T-helper 1 cell treated with Interleukin-12 subunit alpha and Interleukin-12 subunit beta and Interleukin-4 antibody, amounts not matched to agents 30 μg/mL and 1 μg/mL, for 36 hours (primary cell): ENCODE measurements around the gene ADGRG3.

Experiments used
- H3K27ac Mint-ChIP-seq: one replicate; pipeline ENCODE4 v1.8.0; 2021; ENCODE audit warnings: mild to moderate bottlenecking, mixed read lengths
- H3K27me3 Mint-ChIP-seq: one replicate; pipeline ENCODE4 v1.8.0; 2021; ENCODE audit warnings: low read depth, mixed read lengths
- H3K36me3 Mint-ChIP-seq: one replicate; pipeline ENCODE4 v1.8.0; 2021; ENCODE audit warnings: low read depth, mixed read lengths
- H3K4me1 Mint-ChIP-seq: one replicate; pipeline ENCODE4 v1.8.0; 2021; ENCODE audit warnings: low read depth, mixed read lengths
- H3K4me3 Mint-ChIP-seq: one replicate; pipeline ENCODE4 v1.8.0; 2021; ENCODE audit warnings: mild to moderate bottlenecking, moderate library complexity, mixed read lengths
- H3K9me3 Mint-ChIP-seq: one replicate; pipeline ENCODE4 v1.8.0; 2021; ENCODE audit warnings: mixed read lengths

ADGRG3 gene

GRCh38 chr16:57648581-57649442, 19.3 kb upstream of the ADGRG3 start:
- Mint-ChIP-seq H3K4me3 (no peak overlapping the region), H3K27me3 (no peaks in the 10 kb centered on the region), H3K9me3 (no peaks in the 10 kb centered on the region), H3K27ac (peak overlapping the region; percentile 41), H3K36me3 (no peaks in the 10 kb centered on the region), H3K4me1 (peaks cover 27% of the 10 kb centered on the region)

DNA sequence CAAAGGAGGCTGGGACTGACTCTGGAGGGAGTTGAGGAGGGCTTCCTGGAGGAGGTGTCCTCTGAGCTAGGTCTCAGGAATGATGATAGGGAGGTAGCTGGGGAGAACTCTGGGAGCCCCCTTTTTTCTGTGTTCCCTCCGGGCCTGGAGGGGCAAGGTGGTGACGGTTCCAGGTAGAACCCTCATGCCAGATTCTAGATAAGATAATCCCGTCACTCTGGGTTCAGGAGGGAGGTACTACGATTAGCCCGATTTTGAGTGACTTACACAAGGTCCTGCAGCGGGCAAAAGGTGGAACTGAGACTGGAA, 18.7 kb upstream of the ADGRG3 start:
- Mint-ChIP-seq H3K9me3 (no peaks in the 10 kb centered on the region), H3K36me3 (no peaks in the 10 kb centered on the region), H3K4me3 (no peak overlapping the region), H3K27me3 (no peaks in the 10 kb centered on the region), H3K27ac (peak overlapping the region; percentile 41), H3K4me1 (peaks cover 27% of the 10 kb centered on the region)

- no peak overlapping the region for H3K4me3 Mint-ChIP-seq
- no peaks in the 10 kb centered on the region for H3K27me3 Mint-ChIP-seq
- no peaks in the 10 kb centered on the region for H3K9me3 Mint-ChIP-seq
- no peaks in the 10 kb centered on the region for H3K36me3 Mint-ChIP-seq
- H3K27ac Mint-ChIP-seq, result no peak overlapping the region
- peaks cover 27% of the 10 kb centered on the region for H3K4me1 Mint-ChIP-seq
Observed at GRCh38 chr16:57649846-57650245, 18.3 kb upstream of the ADGRG3 start.

DNA sequence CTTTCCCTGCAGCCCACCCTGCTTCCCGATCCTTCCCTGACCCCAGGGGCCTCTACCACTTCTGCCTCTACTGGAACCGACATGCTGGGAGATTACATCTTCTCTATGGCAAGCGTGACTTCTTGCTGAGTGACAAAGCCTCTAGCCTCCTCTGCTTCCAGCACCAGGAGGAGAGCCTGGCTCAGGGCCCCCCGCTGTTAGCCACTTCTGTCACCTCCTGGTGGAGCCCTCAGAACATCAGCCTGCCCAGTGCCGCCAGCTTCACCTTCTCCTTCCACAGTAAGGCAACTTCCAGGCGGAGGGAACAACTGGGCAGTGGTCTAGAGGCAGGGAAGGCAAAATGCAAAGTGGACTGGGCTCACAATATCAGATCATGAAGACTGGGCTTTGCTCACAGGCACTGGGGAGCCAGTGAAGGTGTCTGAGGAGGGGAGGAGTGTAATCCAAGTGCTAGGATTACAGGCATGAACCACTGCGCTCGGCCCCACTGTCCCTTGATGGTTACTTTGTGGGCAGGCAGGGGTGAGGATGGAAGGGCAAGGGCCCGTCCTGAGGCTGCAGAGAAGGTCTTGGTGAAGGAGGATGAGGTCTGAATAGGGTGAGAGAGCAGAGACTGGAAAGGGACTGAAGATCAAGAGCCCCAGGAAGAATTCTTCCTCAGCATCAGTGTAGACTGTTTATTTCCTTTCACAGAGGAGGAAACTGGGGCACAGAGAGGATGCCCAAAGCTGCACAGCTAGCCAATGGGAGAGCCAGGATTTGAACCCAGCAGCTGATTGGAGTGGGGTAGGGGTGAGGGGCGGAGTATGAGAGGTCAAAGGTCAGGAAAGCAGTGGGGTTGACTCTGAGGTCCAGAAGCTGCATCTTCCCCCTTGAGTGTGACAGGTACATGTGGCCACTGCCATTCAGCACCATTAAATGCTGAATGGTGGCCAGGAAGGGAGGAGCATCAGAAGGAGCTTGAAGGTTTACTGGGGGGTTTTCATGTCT, 16.5 kb upstream of the ADGRG3 start:
- peak overlapping the region; percentile 59 for H3K27ac Mint-ChIP-seq
- no peaks in the 10 kb centered on the region for H3K9me3 Mint-ChIP-seq
- H3K36me3 Mint-ChIP-seq, result no peaks in the 10 kb centered on the region
- H3K4me3 Mint-ChIP-seq, result no peak overlapping the region
- no peaks in the 10 kb centered on the region for H3K27me3 Mint-ChIP-seq
- H3K4me1 Mint-ChIP-seq, result peaks cover 30% of the 10 kb centered on the region

- Mint-ChIP-seq H3K4me1 (peaks cover 22% of the 10 kb centered on the region), H3K27me3 (no peaks in the 10 kb centered on the region), H3K9me3 (no peaks in the 10 kb centered on the region), H3K27ac (no peak overlapping the region), H3K36me3 (no peaks in the 10 kb centered on the region), H3K4me3 (no peak overlapping the region)
Observed at GRCh38 chr16:57652695-57653471, 15.2 kb upstream of the ADGRG3 start.

DNA sequence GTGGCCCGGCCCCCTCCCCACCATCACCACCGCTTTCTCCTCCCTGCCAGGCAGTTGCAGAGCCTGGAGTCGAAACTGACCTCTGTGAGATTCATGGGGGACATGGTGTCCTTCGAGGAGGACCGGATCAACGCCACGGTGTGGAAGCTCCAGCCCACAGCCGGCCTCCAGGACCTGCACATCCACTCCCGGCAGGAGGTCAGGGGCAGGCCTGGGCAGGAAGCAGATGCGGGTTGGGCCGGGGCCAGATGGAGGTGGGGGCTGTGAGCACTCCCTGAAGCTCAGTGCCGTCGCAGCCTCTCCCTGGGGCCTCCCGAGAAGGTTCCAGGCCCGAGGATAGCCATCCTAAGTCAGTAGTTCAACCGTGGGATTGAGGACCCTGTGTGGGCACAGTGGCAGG, 14.2 kb upstream of the ADGRG3 start:
- Mint-ChIP-seq H3K27ac (no peak overlapping the region), H3K36me3 (no peaks in the 10 kb centered on the region), H3K27me3 (no peaks in the 10 kb centered on the region), H3K9me3 (no peaks in the 10 kb centered on the region), H3K4me1 (peaks cover 14% of the 10 kb centered on the region), H3K4me3 (no peak overlapping the region)

DNA sequence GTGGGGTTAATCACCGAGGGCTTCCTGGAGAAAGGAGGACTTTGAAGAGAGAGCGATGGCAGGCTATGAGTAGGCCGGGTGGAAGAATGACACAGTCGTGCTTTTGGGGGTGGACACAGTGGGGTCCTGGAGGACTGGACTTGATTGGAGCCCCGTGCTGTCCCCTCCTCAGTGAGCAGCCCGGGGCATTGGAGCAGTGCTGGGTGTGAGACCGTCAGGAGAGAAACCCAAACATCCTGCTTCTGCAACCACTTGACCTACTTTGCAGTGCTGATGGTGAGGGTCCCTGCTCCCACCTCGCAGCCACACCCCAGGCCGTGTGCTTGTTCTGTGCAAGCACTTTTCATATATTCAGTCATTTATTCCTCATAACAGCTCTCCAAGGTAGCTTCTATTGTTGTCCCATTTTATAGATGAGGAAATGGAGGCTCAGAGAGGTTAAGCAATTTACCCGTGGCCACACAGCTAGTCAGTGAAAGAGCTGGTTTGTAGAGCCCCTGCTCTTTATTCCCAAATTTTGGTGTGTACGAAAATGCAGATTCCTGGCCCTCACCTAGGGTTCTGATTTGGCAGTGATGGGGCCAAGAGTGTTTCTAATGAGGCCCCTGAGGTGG, 11.7 kb upstream of the ADGRG3 start:
- no peaks in the 10 kb centered on the region for H3K27me3 Mint-ChIP-seq
- H3K36me3 Mint-ChIP-seq, result no peaks in the 10 kb centered on the region
- no peak overlapping the region for H3K27ac Mint-ChIP-seq
- peaks cover 9% of the 10 kb centered on the region for H3K4me1 Mint-ChIP-seq
- no peaks in the 10 kb centered on the region for H3K9me3 Mint-ChIP-seq
- H3K4me3 Mint-ChIP-seq, result no peak overlapping the region

GRCh38 chr16:57657228-57657627, 10.9 kb upstream of the ADGRG3 start:
- peaks cover 2% of the 10 kb centered on the region for H3K4me1 Mint-ChIP-seq
- no peaks in the 10 kb centered on the region for H3K36me3 Mint-ChIP-seq

DNA sequence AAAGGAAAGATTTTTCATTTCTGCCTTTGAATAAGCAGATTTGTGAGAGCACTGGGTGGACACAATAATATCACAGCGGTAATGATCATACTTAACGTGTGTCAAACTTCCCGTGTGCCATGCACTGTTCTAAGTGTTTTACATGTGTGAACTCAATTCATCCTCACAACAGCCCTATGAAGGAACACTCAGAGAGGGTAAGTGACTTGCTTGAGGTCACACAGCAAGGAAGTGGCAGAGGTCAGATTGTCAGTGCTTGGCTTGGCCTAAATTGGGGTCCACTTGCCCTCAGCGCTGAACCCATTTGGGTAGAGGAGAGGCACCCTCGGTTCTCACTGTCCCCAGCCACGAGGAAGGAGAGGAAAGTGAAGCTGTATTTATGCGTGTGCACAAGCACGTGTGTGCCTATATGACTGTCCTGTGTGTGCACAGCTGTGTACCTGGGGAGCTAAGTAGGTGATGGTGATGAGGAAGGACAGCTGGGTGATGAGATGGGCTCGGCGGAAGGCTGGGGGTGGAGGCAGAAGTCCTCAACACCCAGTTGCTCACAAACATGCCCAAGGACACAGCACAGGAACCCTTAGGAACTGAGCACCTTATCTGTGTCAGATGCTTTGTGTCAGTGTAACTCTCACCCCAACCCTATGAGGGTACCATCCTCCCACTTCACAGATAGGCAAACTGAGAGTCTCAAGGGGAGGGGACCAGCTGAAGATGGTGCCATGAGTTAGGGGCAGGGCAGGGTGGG, 9.8 kb upstream of the ADGRG3 start:
- Mint-ChIP-seq H3K9me3 (no peaks in the 10 kb centered on the region), H3K4me1 (peaks cover 2% of the 10 kb centered on the region), H3K36me3 (no peaks in the 10 kb centered on the region), H3K4me3 (no peak overlapping the region), H3K27ac (no peak overlapping the region), H3K27me3 (no peaks in the 10 kb centered on the region)

More at GRCh38 chr16:57657228-57657627, 10.9 kb upstream of the ADGRG3 start:
- Mint-ChIP-seq H3K4me3 (no peak overlapping the region), H3K9me3 (no peaks in the 10 kb centered on the region), H3K27ac (no peak overlapping the region), H3K27me3 (no peaks in the 10 kb centered on the region)

DNA sequence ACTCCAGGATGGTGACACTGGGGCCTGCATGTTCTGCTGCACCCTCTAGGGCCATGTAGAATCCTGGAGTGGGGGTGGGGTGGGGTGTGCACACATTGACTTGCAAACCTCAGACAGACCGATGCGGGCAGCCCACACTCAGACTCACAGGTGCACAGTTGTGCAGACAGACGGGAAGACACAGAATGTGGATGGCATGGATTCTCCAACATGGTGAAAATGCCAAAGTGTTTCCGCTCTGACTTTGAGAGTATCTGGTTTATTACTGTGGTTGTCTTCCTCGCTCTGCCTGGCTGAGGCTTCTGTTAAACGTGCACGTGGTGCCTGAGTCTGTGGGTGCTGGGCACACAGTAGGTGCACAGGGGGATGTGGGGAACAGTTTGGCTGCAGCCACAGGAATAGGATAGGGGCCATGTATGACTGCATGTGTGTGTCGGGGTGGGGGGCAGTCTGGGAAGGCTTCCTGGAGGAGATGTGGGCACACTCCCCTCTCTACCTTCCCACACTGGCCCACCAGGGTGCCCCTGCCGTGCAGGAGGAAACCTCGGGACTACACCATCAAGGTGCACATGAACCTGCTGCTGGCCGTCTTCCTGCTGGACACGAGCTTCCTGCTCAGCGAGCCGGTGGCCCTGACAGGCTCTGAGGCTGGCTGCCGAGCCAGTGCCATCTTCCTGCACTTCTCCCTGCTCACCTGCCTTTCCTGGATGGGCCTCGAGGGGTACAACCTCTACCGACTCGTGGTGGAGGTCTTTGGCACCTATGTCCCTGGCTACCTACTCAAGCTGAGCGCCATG, 9.0 kb upstream of the ADGRG3 start:
- Mint-ChIP-seq H3K9me3 (no peaks in the 10 kb centered on the region), H3K27me3 (no peaks in the 10 kb centered on the region), H3K27ac (no peak overlapping the region), H3K4me3 (no peak overlapping the region), H3K4me1 (peaks cover 2% of the 10 kb centered on the region), H3K36me3 (no peaks in the 10 kb centered on the region)

- H3K27me3 Mint-ChIP-seq, result no peaks in the 10 kb centered on the region
- no peak overlapping the region for H3K27ac Mint-ChIP-seq
- H3K36me3 Mint-ChIP-seq, result no peaks in the 10 kb centered on the region
- peaks cover 2% of the 10 kb centered on the region for H3K4me1 Mint-ChIP-seq
- H3K4me3 Mint-ChIP-seq, result no peak overlapping the region
- H3K9me3 Mint-ChIP-seq, result no peaks in the 10 kb centered on the region
Observed at GRCh38 chr16:57660715-57661463, 7.2 kb upstream of the ADGRG3 start.

- no peaks in the 10 kb centered on the region for H3K36me3 Mint-ChIP-seq
- H3K9me3 Mint-ChIP-seq, result no peaks in the 10 kb centered on the region
- H3K27me3 Mint-ChIP-seq, result no peaks in the 10 kb centered on the region
- no peak overlapping the region for H3K27ac Mint-ChIP-seq
- H3K4me1 Mint-ChIP-seq, result no peaks in the 10 kb centered on the region
- H3K4me3 Mint-ChIP-seq, result no peak overlapping the region
Observed at GRCh38 chr16:57661510-57661909, 6.6 kb upstream of the ADGRG3 start.
